Posterior cingulate gyrus (tissue), 11 donors: ENCODE results near the gene SPOPL.
A peak's percentile ranks its signal among the peaks of the same experiment; 100 is the strongest.

Source experiments
- DNase-seq, 10 donors: peaks; one replicate each; pipeline versions ENCODE4 v3.0.0 to v3.0.0-alpha.2; 2020 to 2021; ENCODE audit warnings: mixed read lengths in 3 of 10
- intact Hi-C: fragments of 100-400 bp; cut with DNase I; formaldehyde crosslinking; loops from one replicate; pipeline ENCODE4 v1.15.1; 2023

The SPOPL gene

GRCh38 chr2:138493334-138493733, 8.2 kb upstream of the SPOPL start:
- no peak for DNase-seq
- intact Hi-C loops: no loop called here

GRCh38 chr2:138494265-138494966, 7.2 kb upstream of the SPOPL start:
- no peak for DNase-seq
- intact Hi-C loops: no loop called here

GRCh38 chr2:138495384-138495783, 6.2 kb upstream of the SPOPL start:
- intact Hi-C loops: no loop called here
- no peak for DNase-seq

DNA sequence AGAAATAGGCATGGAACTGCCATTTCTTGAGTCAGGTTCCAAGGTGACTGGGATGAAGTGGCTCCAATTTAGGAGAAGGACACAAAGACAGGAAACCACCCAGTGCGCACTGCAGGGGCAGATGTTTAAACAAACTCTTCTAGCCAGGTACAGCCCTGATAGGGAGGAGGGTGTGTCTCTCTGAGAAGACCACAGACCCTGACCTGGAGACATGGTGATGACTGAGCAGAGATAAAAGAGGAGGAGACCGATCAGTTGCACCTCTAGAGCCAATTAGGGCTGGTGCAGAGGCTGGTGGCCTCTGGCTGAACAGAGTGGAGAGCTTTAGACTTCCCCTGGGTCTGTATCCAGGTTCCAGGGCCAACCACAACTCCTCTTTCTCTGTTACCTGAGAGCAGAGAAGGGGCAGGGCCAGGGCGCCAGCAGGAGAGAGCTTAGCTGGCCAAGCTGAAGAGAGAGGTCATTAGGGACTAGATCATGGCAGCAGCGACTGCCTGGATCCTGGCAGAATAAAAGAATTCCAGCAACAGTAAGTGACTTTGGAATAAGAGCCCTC, 5.4 kb upstream of the SPOPL start:
- peak in 1 of 10 donors; percentile 61 for DNase-seq
- intact Hi-C loops: no loop called here

DNA sequence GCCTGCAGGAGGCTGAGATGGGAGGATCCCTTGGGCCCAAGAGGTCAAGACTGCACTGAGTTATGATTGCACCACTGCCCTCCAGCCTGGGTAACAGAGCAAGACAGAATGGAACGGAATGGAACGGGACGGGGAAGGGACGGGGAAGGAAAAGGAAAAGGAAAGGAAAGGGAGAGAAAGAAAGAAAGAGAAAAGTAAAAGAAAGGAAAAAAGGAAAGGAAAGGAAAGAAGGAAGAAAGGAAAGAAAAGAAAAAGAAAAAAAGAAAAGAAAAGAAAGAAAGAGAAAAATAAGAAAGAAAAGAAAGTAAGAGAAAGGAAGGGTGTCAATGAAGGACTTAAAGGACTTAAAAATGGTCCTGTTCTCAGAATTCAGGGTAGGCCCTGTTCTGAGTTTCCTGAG, 4.3 kb upstream of the SPOPL start:
- no peak for DNase-seq
- intact Hi-C loops: no loop called here

- no peak for DNase-seq
- intact Hi-C loops: no loop called here
Measured at GRCh38 chr2:138499684-138500083, 1.9 kb upstream of the SPOPL start.

GRCh38 chr2:138500592-138501424, 762 bp upstream of the SPOPL start:
- intact Hi-C loops: no loop called here
- peak in 2 of 10 donors; percentile 10 to 72 for DNase-seq

GRCh38 chr2:138502255-138503086, 901 bp downstream of the SPOPL start:
- intact Hi-C loops: no loop called here
- peak in 3 of 10 donors; percentile 76 to 88 (median 82) for DNase-seq

GRCh38 chr2:138503087-138503442, 1.5 kb downstream of the SPOPL start:
- no peak for DNase-seq
- intact Hi-C loops: no loop called here

DNA sequence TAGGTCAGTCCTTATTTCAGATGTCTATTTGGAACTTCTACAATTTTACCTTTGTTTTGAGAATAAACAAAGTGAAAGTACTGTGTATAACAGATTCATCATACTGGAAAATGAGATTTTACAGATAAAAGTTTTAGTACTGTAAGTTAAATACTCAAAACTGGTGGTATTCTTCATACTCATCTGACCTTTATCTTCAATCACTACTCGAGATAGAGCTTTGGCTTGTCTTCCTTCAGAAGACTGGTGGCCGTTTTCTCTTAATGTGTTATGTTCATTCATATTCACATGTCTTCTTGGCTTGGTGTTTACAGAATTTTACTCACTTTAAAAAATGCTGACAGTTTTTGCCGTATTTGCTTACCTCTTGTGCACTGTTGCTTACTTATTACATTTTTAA, 2.1 kb downstream of the SPOPL start:
- no peak for DNase-seq
- intact Hi-C loops: no loop called here

- intact Hi-C loops: no loop called here
Measured at GRCh38 chr2:138504092-138504491, 2.5 kb downstream of the SPOPL start.

DNA sequence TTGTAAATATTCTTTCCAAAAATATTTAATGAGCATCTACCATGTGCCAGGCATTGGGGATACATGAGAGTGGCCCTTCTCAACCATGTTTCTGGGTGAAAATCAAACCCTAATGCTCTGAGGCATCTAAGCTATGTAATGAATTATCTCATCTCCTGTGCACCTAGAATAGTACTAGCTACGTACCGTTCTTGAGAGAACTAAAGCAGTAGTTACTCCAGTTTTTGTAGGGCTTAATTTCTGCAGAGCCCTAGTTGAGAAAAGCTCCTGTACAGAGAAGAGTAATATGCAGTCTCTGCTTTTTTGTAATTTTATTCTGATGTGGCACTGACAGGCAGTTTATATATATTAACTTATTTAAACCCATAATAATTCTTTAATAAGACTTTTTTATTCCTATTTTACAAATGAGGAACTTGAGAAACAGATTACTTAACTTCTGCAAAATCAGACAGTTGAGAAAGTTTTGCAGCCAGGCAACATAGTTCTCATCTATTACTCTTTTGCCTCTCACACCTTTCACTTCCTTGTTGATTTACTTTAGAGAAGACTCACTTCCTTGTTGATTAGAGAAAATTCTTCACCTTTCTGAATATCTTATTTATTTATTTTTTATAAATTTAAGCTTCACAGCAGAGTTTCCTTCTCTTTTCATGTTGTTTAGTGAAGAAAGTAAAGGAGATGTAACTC, 3.1 kb downstream of the SPOPL start:
- intact Hi-C loops: no loop called here
- DNase-seq: no peak

More at GRCh38 chr2:138504092-138504491, 2.5 kb downstream of the SPOPL start:
- DNase-seq: no peak

DNA sequence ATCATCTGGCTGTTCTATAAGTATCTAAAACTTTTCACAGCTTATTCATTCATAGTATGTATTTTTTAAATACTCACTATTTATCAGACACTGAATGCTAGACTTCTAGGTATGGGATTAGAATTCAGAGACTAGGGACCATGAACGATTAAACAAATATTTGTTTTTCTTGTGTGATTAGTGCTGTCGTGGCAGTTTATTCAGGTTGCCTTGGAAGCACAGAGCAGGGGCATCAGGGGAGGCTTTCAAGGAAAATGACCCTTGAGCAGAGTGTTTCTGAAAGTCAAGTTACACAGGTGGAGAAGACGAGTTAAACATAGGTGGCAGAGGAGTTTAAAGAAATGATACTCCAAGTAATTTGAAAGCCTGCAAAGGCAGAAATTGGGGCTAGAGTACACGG, 5.7 kb downstream of the SPOPL start:
- no peak for DNase-seq
- intact Hi-C loops: no loop called here

GRCh38 chr2:138510319-138510718, 8.7 kb downstream of the SPOPL start:
- no peak for DNase-seq
- intact Hi-C loops: no loop called here

DNA sequence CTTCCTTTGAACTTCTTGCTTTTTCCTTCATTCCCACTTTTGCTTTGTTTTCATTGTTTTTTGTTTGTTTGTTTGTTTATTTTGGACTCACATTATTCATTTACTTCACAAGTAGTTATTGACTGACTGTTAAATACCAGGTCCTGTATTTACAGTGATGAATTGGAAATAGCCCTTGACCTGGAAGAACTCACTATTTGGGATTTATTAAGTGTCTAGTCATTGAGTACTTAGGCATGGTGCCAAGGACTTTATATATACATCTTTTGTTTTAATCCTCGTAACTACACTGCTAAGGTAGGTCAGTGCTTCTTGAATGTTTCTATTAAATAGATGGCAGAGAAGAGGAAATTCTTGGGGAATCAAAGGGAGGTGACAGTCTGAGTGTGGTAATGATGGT, 11.1 kb downstream of the SPOPL start:
- intact Hi-C loops: no loop called here
- no peak for DNase-seq

DNA sequence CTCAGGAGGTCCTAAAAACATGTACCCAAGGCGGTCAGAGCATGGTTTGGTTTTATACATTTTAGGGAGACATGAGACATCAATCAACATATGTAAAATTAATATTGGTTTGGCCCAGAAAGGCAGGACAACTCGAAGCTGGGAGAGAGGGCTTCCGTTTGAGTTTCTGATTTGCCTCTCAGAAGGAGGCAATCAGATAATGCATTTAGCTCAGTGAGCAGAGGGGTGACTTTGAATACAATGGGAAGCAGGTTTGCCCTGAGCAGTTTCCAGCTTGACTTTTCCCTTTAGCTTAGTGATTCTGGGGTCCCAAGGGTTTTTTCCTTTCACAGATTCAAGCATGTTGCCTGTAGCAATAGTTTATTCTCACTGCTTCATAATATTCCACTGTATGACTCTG, 12.6 kb downstream of the SPOPL start:
- intact Hi-C loops: no loop called here
- DNase-seq: no peak

GRCh38 chr2:138515092-138515491, 13.5 kb downstream of the SPOPL start:
- intact Hi-C loops: no loop called here
- DNase-seq: no peak

- intact Hi-C loops: no loop called here
- DNase-seq: no peak
Measured at GRCh38 chr2:138516030-138516704, 14.6 kb downstream of the SPOPL start.

DNA sequence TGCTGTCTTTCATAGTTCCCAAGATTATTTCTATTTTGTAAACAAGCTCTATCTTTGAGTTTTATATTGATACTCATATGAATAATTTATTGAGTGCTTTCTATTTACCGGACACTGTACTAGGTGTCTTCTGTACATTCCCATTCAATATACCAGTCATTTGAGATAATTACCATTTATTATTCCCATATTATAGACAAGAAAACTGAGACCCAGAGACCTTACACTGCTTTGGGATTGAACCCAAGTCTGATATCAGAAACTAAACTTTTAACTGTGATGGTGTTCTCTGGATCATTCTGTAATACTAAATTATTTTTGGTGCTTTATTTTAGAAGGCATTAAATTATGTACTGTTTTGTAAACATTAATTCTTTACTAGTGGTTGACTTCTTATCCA, 17.3 kb downstream of the SPOPL start:
- no peak for DNase-seq
- intact Hi-C loops: no loop called here

- DNase-seq: no peak
- intact Hi-C loops: no loop called here
Measured at GRCh38 chr2:138521821-138522220, 20.3 kb downstream of the SPOPL start.
